GM12878 (cell line): ENCODE results near the gene MSANTD4.

Experiments
- CBX3 ChIP-seq: fragments of 200-600 bp; sonication (generic); IDR thresholded peaks from 2 replicates; pipeline ENCODE4 v1.6.1; 2016; ENCODE audit warnings: low read depth, borderline replicate concordance
- EP300 ChIP-seq, 2 experiments: fragments of 150-350 bp in 1 of 2; IDR thresholded peaks; 2 replicates each; pipeline ENCODE4 v1.6.1; 2011 to 2012; ENCODE audit warnings: low read depth in 2 of 2, low read length in 2 of 2, borderline replicate concordance in 1 of 2, improper control_type of control experiment in 1 of 2, inconsistent platforms in 1 of 2; ENCODE audit not compliant: control insufficient read depth in 1 of 2
- FOXM1 ChIP-seq: IDR thresholded peaks from 2 replicates; pipeline ENCODE4 v1.6.1; 2012; ENCODE audit warnings: low read depth, mild to moderate bottlenecking, inconsistent platforms, low read length, moderate library complexity
- MAX ChIP-seq: IDR thresholded peaks from 2 replicates; pipeline ENCODE4 v1.6.1; 2012; ENCODE audit warnings: low read depth, low read length, improper control_type of control experiment
- MTA2 ChIP-seq: fragments of 450-650 bp; IDR thresholded peaks from 2 replicates; pipeline ENCODE4 v1.6.1; 2016; ENCODE audit warnings: low read depth, mild to moderate bottlenecking, moderate library complexity
- NFYB ChIP-seq: IDR thresholded peaks from 2 replicates; pipeline ENCODE4 v1.6.1; 2011; ENCODE audit warnings: low read depth, mild to moderate bottlenecking, low read length, improper control_type of control experiment, moderate library complexity; ENCODE audit not compliant: insufficient read depth
- NRF1 ChIP-seq: conservative IDR thresholded peaks from 2 replicates; pipeline ENCODE4 v1.6.1; 2011; ENCODE audit warnings: mild to moderate bottlenecking, low read depth, low read length, improper control_type of control experiment
- POLR2AphosphoS5 ChIP-seq: IDR thresholded peaks from 2 replicates; pipeline ENCODE4 v1.6.1; 2011; ENCODE audit warnings: mild to moderate bottlenecking, low read length, inconsistent platforms
- RAD51 ChIP-seq: fragments of 450-650 bp; IDR thresholded peaks from 2 replicates; pipeline ENCODE4 v1.6.1; 2016; ENCODE audit warnings: moderate library complexity, mild to moderate bottlenecking, inconsistent platforms
- SMARCA5 ChIP-seq: fragments of 450-650 bp; IDR thresholded peaks from 2 replicates; pipeline ENCODE4 v1.6.1; 2017; ENCODE audit warnings: mild to moderate bottlenecking
- TF ChIP-seq, protein P1 (sequence below): IDR thresholded peaks from 2 replicates; pipeline ENCODE4 v1.6.1; 2011; ENCODE audit warnings: low read depth, low read length, improper control_type of control experiment, borderline replicate concordance
- TF ChIP-seq, protein P2 (sequence below): IDR thresholded peaks from 2 replicates; pipeline ENCODE4 v1.6.1; 2011; ENCODE audit warnings: borderline replicate concordance, low read depth, mild to moderate bottlenecking, moderate library complexity, low read length; ENCODE audit not compliant: insufficient read depth, poor library complexity, severe bottlenecking

- TF ChIP-seq MTA2 (no peak), POLR2AphosphoS5 (no peak), CBX3 (no peak), NRF1 (no peak), NFYB (no peak), MAX (no peak), EP300 (IDR thresholded peaks at IDR 0.05; ENCODE audit: borderline replicate concordance in 1 of 2, control insufficient read depth in 1 of 2, low read depth in 2 of 2, low read length in 2 of 2) (no peak), RAD51 (no peak), FOXM1 (no peak), SMARCA5 (no peak)
- TF ChIP-seq, protein P1, sequence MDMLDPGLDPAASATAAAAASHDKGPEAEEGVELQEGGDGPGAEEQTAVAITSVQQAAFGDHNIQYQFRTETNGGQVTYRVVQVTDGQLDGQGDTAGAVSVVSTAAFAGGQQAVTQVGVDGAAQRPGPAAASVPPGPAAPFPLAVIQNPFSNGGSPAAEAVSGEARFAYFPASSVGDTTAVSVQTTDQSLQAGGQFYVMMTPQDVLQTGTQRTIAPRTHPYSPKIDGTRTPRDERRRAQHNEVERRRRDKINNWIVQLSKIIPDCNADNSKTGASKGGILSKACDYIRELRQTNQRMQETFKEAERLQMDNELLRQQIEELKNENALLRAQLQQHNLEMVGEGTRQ, result no peak
- TF ChIP-seq, protein P2, sequence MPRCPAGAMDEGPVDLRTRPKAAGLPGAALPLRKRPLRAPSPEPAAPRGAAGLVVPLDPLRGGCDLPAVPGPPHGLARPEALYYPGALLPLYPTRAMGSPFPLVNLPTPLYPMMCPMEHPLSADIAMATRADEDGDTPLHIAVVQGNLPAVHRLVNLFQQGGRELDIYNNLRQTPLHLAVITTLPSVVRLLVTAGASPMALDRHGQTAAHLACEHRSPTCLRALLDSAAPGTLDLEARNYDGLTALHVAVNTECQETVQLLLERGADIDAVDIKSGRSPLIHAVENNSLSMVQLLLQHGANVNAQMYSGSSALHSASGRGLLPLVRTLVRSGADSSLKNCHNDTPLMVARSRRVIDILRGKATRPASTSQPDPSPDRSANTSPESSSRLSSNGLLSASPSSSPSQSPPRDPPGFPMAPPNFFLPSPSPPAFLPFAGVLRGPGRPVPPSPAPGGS, result no peak
These were observed 8.0 kb downstream of the MSANTD4 start for GRCh38 chr11:106014035-106014434.
